Activated B cell treated with CpG ODN at 0.5 μM for 24 hours (primary cell): ENCODE data around the gene RXRA. TPM values are rescaled to one million over a fixed set of nuclear protein-coding genes. Genes with fewer than 3 reads are reported as not detected.

ENCODE experiments used
- ATAC-seq: fragments of 200-7000 bp; cut with Tn5 transposase; one replicate; pipeline ENCODE4 v1.10.0; 2021; ENCODE audit warnings: low read depth, mild to moderate bottlenecking, moderate library complexity
- CTCF ChIA-PET: fragments of 350-600 bp; sonication (Branson Sonifier 250); formaldehyde crosslinking; loops from one replicate; lab custom pipeline; 2021; ENCODE audit warnings: antibody characterized with exemption; lab: Charles Lee
- POLR2A ChIA-PET: fragments of 350-600 bp; sonication (Branson Sonifier 250); formaldehyde crosslinking; loops from one replicate; lab custom pipeline; 2021; ENCODE audit warnings: antibody characterized with exemption; lab: Charles Lee
- DNase-seq: peaks from one replicate; pipeline ENCODE4 v3.0.0; 2022
- H3K27ac Mint-ChIP-seq: one replicate; pipeline ENCODE4 v1.8.0; 2020; ENCODE audit warnings: mixed read lengths
- H3K27me3 Mint-ChIP-seq: one replicate; pipeline ENCODE4 v1.8.0; 2021; ENCODE audit warnings: mixed read lengths
- H3K36me3 Mint-ChIP-seq: one replicate; pipeline ENCODE4 v1.8.0; 2021; ENCODE audit warnings: low read depth, mixed read lengths
- H3K4me1 Mint-ChIP-seq: one replicate; pipeline ENCODE4 v1.8.0; 2021; ENCODE audit warnings: mixed read lengths
- H3K4me3 Mint-ChIP-seq: one replicate; pipeline ENCODE4 v1.8.0; 2020; ENCODE audit warnings: mild to moderate bottlenecking, mixed read lengths
- H3K9me3 Mint-ChIP-seq: one replicate; pipeline ENCODE4 v1.8.0; 2020; ENCODE audit warnings: mixed read lengths
- CTCF ChIP-seq: fragments of 200-600 bp; IDR thresholded peaks from one replicate; pipeline ENCODE4 v1.8.0; 2022; ENCODE audit warnings: antibody characterized with exemption, mild to moderate bottlenecking
- intact Hi-C: fragments of 100-400 bp; cut with micrococcal nuclease; formaldehyde crosslinking; loops from one replicate; pipeline ENCODE4 v1.15.1; 2024
- total RNA-seq: library from RNA; stranded (reverse); gene quantifications from 2 replicates; pipeline ENCODE4 v1.2.3, GENCODE V29; 2022

RXRA gene
- total RNA-seq, 1 donor from 2014 or later: 5.0 TPM

- Mint-ChIP-seq H3K27me3 (no peaks in the 10 kb centered on the region), H3K4me3 (no peak overlapping the region), H3K36me3 (no peaks in the 10 kb centered on the region), H3K9me3 (no peaks in the 10 kb centered on the region), H3K27ac (no peak overlapping the region), H3K4me1 (peaks cover 18% of the 10 kb centered on the region)
- intact Hi-C loops: no loop called here
- CTCF ChIA-PET: no interaction called here
- TF ChIP-seq CTCF: no peak
- DNase-seq (no peak), ATAC-seq (no peak)
- POLR2A ChIA-PET: no interaction called here
These were observed 20.8 kb downstream of the RXRA start for GRCh38 chr9:134346840-134347583.

GRCh38 chr9:134347996-134348395 lies 21.7 kb downstream of the RXRA start:
- Mint-ChIP-seq H3K4me1 (peaks cover 15% of the 10 kb centered on the region), H3K27ac (no peak overlapping the region), H3K4me3 (no peak overlapping the region), H3K27me3 (no peaks in the 10 kb centered on the region), H3K36me3 (no peaks in the 10 kb centered on the region), H3K9me3 (no peaks in the 10 kb centered on the region)
- ChIA-PET CTCF (no interaction called here), POLR2A (no interaction called here)
- ATAC-seq (no peak), DNase-seq (no peak)
- intact Hi-C loops: no loop called here
- no peak for TF ChIP-seq CTCF

- Mint-ChIP-seq H3K27me3 (no peaks in the 10 kb centered on the region), H3K36me3 (no peaks in the 10 kb centered on the region), H3K27ac (no peak overlapping the region), H3K9me3 (no peaks in the 10 kb centered on the region), H3K4me3 (no peak overlapping the region), H3K4me1 (peaks cover 13% of the 10 kb centered on the region)
- intact Hi-C loops: no loop called here
- no peak for DNase-seq
- ChIA-PET POLR2A (no interaction called here), CTCF (no interaction called here)
- TF ChIP-seq CTCF: no peak
- no peak for ATAC-seq
These were observed 22.3 kb downstream of the RXRA start for GRCh38 chr9:134348404-134349155.

GRCh38 chr9:134349936-134350335 lies 23.7 kb downstream of the RXRA start:
- CTCF ChIA-PET: no interaction called here
- Mint-ChIP-seq H3K4me1 (peaks cover 6% of the 10 kb centered on the region), H3K27ac (no peak overlapping the region), H3K36me3 (no peaks in the 10 kb centered on the region), H3K4me3 (no peak overlapping the region), H3K9me3 (no peaks in the 10 kb centered on the region), H3K27me3 (no peaks in the 10 kb centered on the region)
- ATAC-seq (no peak), DNase-seq (no peak)
- no peak for TF ChIP-seq CTCF
- intact Hi-C loops: no loop called here
- POLR2A ChIA-PET: no interaction called here

GRCh38 chr9:134350416-134350994 lies 24.2 kb downstream of the RXRA start:
- DNase-seq: no peak
- H3K9me3 Mint-ChIP-seq: no peaks in the 10 kb centered on the region
- intact Hi-C loops: no loop called here
- no peak for ATAC-seq
- no peak overlapping the region for H3K4me3 Mint-ChIP-seq
- TF ChIP-seq CTCF: no peak
- ChIA-PET POLR2A (no interaction called here), CTCF (no interaction called here)
- H3K27ac Mint-ChIP-seq: no peak overlapping the region
- peaks cover 6% of the 10 kb centered on the region for H3K4me1 Mint-ChIP-seq
- no peaks in the 10 kb centered on the region for H3K36me3 Mint-ChIP-seq
- H3K27me3 Mint-ChIP-seq: no peaks in the 10 kb centered on the region
